Anterior cingulate cortex (tissue), 58 donors: ENCODE results near the gene ME2.
"Not testable (repeated sequence)": the region's sequence is repeated elsewhere in the genome, so short reads cannot be mapped to it uniquely, and the experiment has no call there.

ENCODE experiments used
- DNase-seq, 58 donors: peaks; one replicate each; lab custom pipeline; 2025; lab: John Stamatoyannopoulos, UW

Gene ME2

DNA sequence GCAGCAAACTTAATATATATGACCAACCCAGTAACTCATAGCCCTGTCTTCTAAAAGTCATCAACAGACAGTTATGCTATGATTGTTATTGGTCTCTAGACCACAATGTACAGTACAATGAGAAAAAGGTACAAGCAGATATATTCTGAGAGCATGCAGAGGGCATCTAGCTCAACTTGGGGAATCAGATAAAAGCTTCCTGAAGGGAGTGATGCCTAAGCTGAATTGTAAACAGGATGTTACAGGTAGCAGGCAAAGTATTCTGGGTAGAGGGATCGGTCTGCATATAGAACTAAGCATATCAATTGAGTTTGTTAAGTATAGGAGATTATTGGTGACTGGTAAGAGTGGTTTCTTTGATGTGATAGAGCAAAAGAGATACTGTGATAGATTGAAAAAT, 30.3 kb downstream of the ME2 start:
- DNase-seq, result no peak

GRCh38 chr18:50911006-50911405, 32.1 kb downstream of the ME2 start:
- DNase-seq, result no peak

DNA sequence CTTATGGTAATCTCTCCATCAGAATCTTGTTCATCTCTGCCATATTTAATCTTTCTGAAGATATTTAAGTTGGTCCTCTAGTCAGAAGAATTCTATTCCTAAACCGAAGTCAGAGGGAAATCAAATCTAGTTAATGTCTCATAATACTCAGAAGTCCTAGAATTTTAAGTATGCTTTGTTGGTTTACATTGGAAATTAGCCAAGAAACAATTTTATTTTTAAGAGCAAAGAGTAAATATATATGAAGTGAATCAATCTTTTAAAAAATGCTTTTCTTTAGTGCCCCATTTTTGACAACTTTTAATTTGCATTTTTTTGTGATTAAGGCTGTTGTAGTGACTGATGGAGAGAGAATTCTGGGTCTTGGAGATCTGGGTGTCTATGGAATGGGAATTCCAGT, 38.1 kb downstream of the ME2 start:
- no peak for DNase-seq

- DNase-seq, result no peak
These were observed 39.2 kb downstream of the ME2 start for GRCh38 chr18:50918153-50918552.

- DNase-seq, result no peak
These were observed 45.5 kb downstream of the ME2 start for GRCh38 chr18:50924372-50924771.

- no peak for DNase-seq
These were observed 47.6 kb downstream of the ME2 start for GRCh38 chr18:50926521-50926920.

- no peak for DNase-seq
These were observed 49.6 kb downstream of the ME2 start for GRCh38 chr18:50928551-50928950.

DNA sequence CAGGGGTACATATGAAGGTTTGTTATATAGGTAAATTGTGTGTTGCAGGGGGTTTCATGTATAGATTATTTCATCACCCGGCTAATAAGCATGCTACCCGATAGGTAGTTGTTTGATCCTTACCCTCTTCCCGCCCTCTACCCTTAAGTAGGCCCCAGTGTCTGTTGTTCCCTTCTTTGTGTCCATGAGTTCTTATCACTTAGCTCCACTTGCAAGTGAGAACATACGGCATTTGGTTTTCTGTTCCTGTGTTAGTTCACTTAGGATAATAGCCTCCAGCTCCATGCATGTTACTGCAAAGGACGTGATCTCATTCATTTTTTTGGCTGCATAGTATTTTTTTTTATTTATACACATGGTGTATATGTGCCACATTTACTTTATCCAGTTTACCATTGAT, 54.8 kb downstream of the ME2 start:
- no peak for DNase-seq

DNA sequence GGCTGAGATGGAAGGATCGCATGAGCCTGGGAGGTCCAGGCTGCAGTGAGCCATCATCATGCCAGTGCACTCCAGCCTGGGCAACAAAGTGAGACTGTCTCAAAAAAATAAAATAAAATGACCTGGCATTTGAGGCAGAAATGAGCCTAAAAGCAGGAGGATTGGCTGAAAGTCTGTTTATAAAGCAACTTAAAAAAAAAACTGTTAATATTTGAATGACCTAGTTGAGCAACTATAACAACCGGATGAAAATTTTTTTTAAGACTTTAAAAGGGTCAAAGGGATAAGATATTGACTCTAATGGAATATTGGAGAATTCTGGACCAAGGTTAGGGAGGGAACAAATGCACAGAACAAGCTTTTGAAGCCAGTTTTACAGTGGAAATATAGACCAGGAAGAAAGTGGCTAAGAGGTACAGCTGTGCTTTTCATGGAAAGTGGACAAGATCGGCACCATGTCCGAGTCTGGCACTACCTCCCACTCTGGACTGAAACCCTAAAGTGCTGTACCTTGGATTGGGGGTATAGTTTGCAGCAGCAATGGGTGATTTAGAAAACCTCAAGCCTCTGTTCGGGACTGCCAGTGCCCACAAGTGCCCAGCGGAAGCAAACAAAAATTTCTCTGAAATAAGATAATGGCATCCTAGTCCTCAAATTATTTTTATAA, 55.8 kb downstream of the ME2 start:
- no peak for DNase-seq

DNA sequence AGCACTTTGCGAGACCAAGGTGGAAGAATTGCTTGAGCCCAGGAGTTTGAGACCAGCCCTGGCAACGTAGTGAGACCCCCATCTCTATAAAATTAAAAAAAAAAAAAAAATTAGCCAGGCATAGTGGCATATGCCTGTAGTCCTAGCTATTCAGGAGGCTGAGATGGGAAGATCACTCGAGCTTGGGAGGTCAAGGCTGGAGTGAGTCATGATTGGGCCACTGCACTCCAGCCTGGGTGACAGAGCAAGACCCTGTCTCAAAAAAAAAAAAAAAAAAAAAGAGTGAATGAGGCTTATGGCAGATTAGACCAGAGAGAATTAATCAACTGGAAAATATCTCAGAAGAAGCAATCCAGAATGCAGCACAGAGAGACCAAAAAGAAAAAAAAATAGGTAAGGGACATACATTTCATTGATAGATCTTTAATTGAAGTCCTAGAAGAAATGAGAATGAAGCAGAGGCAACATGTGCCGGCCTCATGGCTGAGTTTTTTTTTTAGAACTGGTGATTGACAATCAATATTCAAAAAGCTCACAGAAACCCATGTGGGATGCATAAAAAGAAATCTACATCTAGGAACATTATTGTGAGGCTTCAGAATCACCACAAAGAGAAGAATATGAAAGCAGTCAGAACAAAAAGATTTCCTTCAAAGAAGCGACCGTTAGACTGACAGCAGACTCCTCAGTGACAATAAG, 56.7 kb downstream of the ME2 start:
- no peak for DNase-seq

DNA sequence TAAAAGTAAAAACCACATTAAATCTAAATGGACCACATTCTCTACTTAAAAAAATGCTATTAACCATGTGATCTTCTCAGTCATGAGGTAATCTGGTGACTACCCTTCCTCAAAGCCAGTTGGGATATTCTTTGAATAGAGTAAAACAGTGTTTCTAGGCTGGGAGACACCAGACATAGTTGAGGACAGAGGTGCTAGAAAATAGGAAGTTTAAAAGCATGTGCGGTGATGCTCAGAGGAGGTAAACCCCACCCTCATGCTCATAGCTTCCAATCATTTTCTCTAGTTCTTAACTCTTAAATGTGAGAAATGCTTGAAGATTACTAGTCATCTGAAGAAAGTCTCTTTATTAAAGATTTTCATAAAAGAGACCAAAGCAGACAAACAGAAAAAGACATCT, 58.3 kb downstream of the ME2 start:
- no peak for DNase-seq

DNA sequence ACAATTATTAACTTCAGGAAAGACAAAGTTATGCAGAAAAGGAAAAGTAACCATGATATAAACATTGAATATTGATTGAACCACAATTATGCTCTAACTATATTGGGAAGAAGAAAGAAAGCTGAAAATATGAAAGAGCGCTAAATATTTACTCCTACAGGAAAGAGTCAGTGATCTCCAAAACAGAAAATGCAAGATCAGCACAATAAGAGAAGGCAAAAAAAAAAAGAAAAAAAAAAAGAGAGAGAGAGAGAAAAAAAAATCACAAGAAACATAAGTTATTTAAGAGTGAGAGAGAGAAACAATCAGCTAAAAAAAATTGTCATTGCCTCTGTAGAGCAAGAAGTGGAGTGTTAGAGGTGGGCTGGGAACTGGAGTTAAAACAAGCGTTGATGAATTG, 60.0 kb downstream of the ME2 start:
- no peak for DNase-seq

DNA sequence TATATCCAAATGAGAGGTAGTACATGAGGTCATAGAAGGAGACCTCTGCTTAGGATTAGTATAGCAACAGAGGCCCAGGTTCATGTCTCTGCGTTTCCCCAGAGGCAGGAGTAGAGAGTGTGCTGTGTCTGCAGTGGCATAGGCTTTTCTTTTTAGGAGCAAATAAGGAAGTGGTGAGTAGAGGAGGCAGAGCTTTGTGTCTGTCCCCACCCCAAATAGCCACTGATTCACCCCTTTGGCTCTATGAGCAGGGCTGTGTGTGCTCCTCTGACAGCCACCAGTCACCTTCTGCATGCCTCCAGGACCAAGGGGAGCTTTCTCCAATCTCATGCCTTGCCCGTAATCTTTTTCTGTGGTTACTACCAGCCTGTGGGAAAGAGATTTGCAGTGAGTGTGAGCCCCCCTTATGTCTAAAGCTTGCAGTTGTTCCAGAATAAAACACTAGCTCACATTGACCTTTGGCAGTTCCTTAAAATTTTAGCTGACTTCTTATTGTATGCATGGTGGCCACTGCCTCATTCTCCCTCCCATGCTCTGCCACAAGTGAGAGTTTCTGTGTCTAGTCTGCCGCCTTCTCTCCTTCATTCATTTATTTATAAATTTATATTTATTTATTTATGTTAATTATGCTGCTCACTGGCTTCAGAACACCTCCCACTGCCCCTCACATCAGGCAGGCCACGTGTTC, 65.5 kb downstream of the ME2 start:
- peak in 4 of 58 donors; percentile 1 to 6 (median 4) for DNase-seq

DNA sequence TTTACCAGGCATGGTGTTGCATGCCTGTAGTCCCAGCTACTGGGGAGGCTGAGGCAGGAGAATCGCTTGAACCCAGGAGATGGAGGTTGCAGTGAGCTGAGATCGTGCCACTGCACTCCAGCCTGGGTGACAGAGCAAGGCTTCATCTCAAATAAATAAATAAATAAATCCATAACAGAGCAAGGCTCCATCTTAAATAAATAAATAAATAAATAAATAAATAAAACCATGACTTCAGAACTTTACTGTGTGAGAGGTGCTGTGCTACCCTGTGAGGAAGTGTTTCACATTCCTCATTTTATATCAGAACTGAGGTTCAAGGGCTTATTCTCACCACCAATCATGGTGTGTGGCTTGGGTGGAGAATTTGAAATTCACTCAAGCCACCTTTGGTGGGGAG, 67.0 kb downstream of the ME2 start:
- not testable (repeated sequence) for DNase-seq

DNA sequence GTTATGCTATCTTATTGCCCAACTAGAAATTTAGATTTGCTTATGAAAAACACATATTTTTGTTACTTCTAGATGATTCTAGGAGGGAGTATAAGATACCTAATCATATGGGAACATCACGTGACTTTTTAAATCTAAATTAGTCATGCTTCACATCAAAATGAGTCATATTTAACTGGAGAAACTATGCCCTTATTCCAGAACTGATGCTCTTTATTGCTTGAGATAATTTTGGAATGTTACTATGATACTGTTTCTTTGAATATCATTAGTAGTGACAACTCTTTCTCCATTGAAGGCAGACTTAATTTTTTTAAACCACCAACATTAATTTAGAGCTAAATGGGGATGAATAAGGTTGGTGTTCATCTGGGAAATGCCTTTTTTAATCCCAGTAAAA, 69.0 kb downstream of the ME2 start:
- no peak for DNase-seq

DNA sequence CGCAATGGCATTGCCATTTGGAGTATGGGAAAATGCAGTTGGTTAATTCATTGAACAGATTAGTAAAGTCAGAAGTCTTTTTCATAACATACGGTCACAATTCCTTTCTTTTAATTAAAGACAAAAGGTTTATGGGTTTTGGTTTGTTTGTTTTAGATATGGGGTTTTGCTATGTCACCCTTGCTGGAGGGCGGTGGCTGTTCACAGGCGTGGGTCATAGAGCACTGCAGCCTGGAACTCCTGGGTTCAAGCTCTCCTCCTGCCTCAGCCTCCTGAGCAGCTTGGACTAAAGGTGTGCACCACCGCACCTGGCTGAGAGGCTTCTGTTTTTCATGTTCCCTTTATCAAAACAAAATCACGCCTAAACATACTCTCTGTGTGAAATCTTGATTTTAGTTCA, 70.3 kb downstream of the ME2 start:
- DNase-seq, result no peak

GRCh38 chr18:50950626-50951025, 71.7 kb downstream of the ME2 start:
- no peak for DNase-seq

DNA sequence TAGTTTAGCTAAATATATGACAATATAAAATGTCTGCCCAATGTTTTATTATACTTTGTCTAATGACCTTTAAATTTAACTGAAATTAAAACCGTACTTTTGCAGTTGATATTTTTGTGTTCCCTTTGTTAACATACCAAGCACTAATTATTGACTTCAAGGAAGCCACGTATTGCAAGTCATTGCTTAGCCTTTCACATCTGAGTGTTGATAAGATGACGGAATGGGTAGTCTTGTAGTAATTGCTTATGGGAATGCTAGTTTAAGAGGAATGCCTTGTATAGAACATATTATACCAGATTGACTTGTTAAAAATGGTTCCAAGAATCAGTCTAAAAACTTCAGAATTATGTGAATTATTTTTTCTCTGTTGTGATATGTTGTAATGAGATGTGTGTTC, 74.9 kb downstream of the ME2 start:
- no peak for DNase-seq

- no peak for DNase-seq
These were observed 76.3 kb downstream of the ME2 start for GRCh38 chr18:50955253-50955652.

GRCh38 chr18:50956116-50956515, 77.2 kb downstream of the ME2 start:
- DNase-seq, result no peak

DNA sequence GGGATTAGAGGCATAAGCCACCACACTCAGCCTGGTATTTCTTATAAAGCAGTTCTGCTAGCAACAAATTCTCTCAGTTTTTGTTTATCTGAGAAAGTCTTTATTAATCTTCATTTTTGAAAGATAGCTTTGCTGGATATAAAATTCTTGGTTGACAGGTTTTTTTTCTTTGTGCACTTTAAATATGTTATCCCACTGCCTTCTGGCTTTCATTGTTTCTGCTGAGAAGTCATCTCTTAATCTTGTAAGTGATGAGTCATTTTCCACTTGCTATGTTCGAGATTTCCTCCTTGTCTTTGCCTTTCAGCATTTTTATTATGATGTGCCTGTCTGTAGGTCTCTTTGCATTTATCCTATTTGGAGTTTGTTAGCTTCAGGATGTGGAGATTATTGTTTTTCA, 83.1 kb downstream of the ME2 start:
- DNase-seq, result no peak
